IMR-90 (cell line): ENCODE results near the gene HCFC1.

Experiments used
- CEBPB ChIP-seq: IDR thresholded peaks from 2 replicates; pipeline ENCODE4 v1.6.1; 2012; ENCODE audit warnings: low read depth, low read length, improper control_type of control experiment
- CHD1 ChIP-seq: IDR thresholded peaks from 2 replicates; pipeline ENCODE4 v1.6.1; 2012; ENCODE audit warnings: low read depth, low read length, improper control_type of control experiment
- MAFK ChIP-seq: IDR thresholded peaks from 2 replicates; pipeline ENCODE4 v1.6.1; 2012; ENCODE audit warnings: low read depth, low read length, improper control_type of control experiment
- NFE2L2 ChIP-seq: fragments of 150-350 bp; IDR thresholded peaks from 2 replicates; pipeline ENCODE4 v1.6.1; 2016; ENCODE audit warnings: low read depth, mild to moderate bottlenecking, low read length
- POLR2A ChIP-seq: IDR thresholded peaks from 2 replicates; pipeline ENCODE4 v1.6.1; 2012; ENCODE audit warnings: mild to moderate bottlenecking, low read depth, low read length
- RFX5 ChIP-seq: IDR thresholded peaks from 2 replicates; pipeline ENCODE4 v1.8.0; 2012; ENCODE audit warnings: low read depth, mild to moderate bottlenecking, low read length, moderate library complexity
- TF ChIP-seq, protein P1 (sequence below): conservative IDR thresholded peaks from 2 replicates; pipeline ENCODE4 v1.5.1; 2012; ENCODE audit warnings: mild to moderate bottlenecking, low read depth, low read length, improper control_type of control experiment

DNA sequence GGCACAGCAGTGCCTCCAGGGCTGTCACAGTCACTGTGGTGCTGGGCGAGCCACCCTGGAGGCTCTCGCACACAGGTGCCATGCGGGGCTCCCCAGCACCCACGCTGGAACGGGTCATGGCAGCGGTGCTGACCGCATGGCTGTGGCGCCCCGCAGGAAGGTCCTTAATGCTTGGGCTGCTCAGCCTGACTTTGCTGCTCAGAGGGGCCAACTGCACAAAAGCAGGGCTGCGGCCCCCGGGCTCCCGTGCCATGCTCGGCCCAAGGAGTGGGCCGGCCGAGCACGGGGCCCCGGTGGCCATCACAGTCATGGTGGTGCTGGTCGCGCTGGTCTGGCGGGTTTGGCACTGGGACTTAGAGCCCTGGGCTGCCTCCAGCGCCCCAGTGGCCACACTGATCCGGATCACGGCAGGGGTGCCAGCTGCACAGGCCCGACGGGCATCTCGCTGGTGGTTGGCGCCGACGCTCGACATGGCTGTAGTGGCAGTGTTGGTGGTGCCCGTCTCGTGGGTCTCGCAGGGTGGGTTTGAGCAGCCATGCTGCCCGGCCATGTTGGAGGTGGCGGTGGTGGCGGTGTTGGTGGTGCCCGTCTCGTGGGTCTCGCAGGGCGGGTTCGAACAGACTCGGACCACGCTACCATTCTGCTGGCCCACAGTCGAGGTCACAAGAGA is 16.9 kb downstream of the HCFC1 start:
- no peak for TF ChIP-seq CEBPB
- no peak for TF ChIP-seq POLR2A
- TF ChIP-seq, protein P1, sequence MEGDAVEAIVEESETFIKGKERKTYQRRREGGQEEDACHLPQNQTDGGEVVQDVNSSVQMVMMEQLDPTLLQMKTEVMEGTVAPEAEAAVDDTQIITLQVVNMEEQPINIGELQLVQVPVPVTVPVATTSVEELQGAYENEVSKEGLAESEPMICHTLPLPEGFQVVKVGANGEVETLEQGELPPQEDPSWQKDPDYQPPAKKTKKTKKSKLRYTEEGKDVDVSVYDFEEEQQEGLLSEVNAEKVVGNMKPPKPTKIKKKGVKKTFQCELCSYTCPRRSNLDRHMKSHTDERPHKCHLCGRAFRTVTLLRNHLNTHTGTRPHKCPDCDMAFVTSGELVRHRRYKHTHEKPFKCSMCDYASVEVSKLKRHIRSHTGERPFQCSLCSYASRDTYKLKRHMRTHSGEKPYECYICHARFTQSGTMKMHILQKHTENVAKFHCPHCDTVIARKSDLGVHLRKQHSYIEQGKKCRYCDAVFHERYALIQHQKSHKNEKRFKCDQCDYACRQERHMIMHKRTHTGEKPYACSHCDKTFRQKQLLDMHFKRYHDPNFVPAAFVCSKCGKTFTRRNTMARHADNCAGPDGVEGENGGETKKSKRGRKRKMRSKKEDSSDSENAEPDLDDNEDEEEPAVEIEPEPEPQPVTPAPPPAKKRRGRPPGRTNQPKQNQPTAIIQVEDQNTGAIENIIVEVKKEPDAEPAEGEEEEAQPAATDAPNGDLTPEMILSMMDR: no peak
- TF ChIP-seq RFX5: no peak
- no peak for TF ChIP-seq MAFK
- no peak for TF ChIP-seq CHD1
- no peak for TF ChIP-seq NFE2L2
